Rectal smooth muscle tissue (tissue), 1 donor: Measurements from ENCODE around the gene OPN1SW.
A peak's percentile ranks its signal among the peaks of the same experiment; 100 is the strongest.

Experiments
- H3K27ac ChIP-seq: one replicate; pipeline ENCODE4 v1.7.0; 2013; ENCODE audit warnings: low read depth, low read length, inconsistent platforms
- H3K27me3 ChIP-seq: one replicate; pipeline ENCODE4 v1.7.0; 2013; ENCODE audit warnings: low read length; ENCODE audit not compliant: control insufficient read depth, insufficient read depth
- H3K36me3 ChIP-seq: one replicate; pipeline ENCODE4 v1.7.0; 2013; ENCODE audit warnings: low read length; ENCODE audit not compliant: control insufficient read depth, insufficient read depth
- H3K4me1 ChIP-seq: one replicate; pipeline ENCODE4 v1.7.0; 2013; ENCODE audit warnings: low read length; ENCODE audit not compliant: control insufficient read depth, insufficient read depth
- H3K4me3 ChIP-seq: one replicate; pipeline ENCODE4 v1.7.0; 2013; ENCODE audit warnings: low read length
- H3K9ac ChIP-seq: one replicate; pipeline ENCODE4 v1.7.0; 2013; ENCODE audit warnings: low read length

Gene OPN1SW

DNA sequence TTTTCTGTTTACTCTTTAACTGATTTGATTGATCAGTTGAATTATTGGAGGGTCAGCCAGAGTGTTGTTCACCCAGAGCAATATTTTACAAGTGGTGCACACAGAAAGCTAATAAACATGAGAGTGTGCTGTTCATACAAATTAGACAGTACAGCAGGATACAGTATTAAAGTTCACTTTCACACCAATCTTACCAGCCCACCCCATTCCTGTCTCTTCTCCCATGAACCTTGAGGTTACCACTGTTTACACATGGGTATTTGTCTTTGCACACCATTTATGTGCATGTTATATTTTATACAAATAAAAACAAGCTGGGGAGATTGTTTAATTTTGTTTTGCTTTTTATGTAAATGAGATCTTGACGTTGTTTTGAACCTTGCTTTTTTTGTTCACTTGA lies 29.9 kb downstream of the OPN1SW start:
- H3K27me3 ChIP-seq, result no peaks in the 10 kb centered on the region
- no peak overlapping the region for H3K4me3 ChIP-seq
- no peak overlapping the region for H3K27ac ChIP-seq
- peaks cover 6% of the 10 kb centered on the region for H3K4me1 ChIP-seq
- H3K36me3 ChIP-seq, result peaks cover 10% of the 10 kb centered on the region
- H3K9ac ChIP-seq, result no peak overlapping the region

DNA sequence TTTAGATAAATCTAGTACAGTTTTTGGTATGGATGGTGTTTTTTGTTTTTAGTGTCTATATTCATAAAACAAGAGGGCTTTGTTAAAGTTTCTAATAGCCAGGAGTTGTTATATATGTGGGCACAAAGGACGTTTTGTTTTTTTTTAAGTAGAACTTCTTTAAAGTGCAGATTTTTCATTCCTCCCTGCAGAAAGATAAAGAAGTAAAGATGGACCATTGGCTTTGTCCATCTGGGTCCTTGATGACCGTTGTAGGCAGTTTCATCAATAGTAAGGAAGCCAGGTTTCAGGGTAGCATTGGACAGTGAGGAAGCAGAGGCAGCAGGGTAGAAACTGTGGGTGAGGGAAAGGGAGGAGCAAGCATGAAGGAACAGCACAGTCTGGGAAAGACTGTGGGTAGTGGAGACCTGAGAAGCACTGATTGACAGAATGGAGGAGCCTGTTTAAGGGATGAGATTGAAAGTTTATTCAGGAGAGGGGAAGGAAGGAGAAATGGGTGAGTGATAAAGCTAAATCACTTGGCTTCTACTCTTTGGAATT lies 31.2 kb downstream of the OPN1SW start:
- Histone ChIP-seq H3K9ac (no peak overlapping the region), H3K36me3 (peaks cover 10% of the 10 kb centered on the region), H3K4me1 (peaks cover 11% of the 10 kb centered on the region), H3K27me3 (no peaks in the 10 kb centered on the region), H3K27ac (no peak overlapping the region), H3K4me3 (no peak overlapping the region)

DNA sequence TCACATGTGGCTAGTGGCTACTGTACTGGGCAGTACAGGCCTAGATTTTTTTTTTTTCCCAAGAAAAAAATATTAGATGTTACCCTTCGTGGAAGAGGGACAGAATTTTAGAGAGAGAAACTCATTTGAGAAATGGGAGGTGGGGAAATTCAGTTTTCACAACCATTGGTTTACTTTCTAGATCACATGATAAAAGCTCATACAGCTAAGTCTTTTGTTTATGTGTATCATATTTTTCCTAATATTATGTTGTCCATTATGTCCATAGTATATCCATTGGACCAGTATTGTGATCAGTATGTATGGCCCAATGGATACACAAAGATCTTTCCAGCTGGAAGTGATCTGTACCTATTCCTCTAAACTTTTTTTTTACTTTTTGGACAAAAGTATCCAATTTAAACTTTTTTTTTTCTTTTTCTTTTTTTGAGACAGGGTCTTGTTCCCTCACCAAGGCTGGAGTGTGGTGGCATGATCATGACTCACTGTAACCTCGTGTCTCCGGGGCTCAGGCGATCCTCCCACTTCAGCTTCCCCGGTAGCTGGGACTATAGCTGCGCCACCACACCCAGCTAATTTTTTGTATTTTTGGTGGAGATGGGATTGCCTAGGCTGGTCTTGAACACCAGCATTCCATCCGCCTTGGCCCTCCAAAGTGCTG lies 32.4 kb downstream of the OPN1SW start:
- H3K4me1 ChIP-seq, result peaks cover 16% of the 10 kb centered on the region
- no peaks in the 10 kb centered on the region for H3K36me3 ChIP-seq
- no peak overlapping the region for H3K4me3 ChIP-seq
- no peak overlapping the region for H3K9ac ChIP-seq
- no peaks in the 10 kb centered on the region for H3K27me3 ChIP-seq
- no peak overlapping the region for H3K27ac ChIP-seq

DNA sequence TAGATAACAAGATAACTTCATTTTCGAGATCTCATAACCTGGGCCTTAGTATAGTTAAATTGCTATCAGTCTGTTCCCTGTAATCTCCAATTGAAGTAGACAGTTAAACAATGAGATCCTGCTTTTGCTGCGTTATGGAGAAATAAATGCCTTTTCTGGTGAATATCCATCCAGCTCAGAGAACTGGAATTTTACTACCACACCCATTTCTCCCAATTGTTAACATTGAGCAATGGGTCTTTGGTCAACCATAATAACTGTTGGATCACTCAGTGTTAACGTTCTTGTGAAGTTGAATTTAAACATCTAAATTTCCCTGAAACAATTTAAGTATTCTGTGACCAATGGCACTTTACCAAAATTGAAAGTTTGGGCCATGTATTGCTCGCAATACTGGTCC lies 33.4 kb downstream of the OPN1SW start:
- Histone ChIP-seq H3K27me3 (no peaks in the 10 kb centered on the region), H3K36me3 (no peaks in the 10 kb centered on the region), H3K4me1 (peaks cover 20% of the 10 kb centered on the region), H3K4me3 (no peak overlapping the region), H3K27ac (no peak overlapping the region), H3K9ac (no peak overlapping the region)

DNA sequence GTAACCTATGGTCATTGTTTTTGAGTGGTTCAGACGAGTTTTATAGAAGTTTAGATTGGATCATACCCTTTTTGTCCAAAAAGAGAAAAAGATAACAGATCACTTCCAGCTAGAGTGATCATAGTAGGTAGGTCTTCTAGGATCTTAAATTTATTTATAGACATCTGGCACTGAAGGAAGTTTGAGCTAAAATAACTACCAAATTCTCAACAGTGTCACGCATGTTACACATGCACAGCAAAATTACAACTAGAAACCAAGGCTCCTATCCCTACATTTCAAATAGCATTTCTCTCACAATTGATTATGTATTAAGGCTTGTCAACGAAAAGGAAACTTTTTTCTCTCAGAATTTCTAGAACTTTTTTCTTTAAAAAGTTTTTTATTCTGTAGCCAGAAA lies 34.1 kb downstream of the OPN1SW start:
- Histone ChIP-seq H3K27ac (no peak overlapping the region), H3K9ac (no peak overlapping the region), H3K4me1 (peaks cover 20% of the 10 kb centered on the region)

DNA sequence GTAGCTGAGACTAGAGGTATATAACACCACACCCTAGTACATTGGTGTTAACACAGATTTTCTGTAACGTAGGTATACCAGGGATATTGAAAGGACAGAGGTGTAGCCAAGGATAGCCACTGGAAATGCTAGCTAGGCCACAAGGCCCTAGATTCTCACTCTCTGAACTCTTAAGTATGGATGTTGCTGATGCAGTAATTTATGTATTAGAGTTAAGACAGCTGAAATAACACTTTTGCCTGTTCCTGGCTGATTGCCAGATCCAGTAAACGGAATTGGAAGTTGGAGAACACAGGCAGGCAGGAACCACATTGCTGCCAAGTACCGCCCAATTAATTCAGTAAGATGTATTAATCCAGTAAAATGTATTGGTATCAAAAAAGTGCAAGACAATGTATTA lies 34.6 kb downstream of the OPN1SW start:
- no peak overlapping the region for H3K27ac ChIP-seq
- H3K4me1 ChIP-seq, result peaks cover 20% of the 10 kb centered on the region
- peak overlapping the region; percentile 39 for H3K4me3 ChIP-seq

More for the DNA sequence above, 34.1 kb downstream of the OPN1SW start:
- no peaks in the 10 kb centered on the region for H3K36me3 ChIP-seq
- H3K4me3 ChIP-seq, result no peak overlapping the region
- no peaks in the 10 kb centered on the region for H3K27me3 ChIP-seq

DNA sequence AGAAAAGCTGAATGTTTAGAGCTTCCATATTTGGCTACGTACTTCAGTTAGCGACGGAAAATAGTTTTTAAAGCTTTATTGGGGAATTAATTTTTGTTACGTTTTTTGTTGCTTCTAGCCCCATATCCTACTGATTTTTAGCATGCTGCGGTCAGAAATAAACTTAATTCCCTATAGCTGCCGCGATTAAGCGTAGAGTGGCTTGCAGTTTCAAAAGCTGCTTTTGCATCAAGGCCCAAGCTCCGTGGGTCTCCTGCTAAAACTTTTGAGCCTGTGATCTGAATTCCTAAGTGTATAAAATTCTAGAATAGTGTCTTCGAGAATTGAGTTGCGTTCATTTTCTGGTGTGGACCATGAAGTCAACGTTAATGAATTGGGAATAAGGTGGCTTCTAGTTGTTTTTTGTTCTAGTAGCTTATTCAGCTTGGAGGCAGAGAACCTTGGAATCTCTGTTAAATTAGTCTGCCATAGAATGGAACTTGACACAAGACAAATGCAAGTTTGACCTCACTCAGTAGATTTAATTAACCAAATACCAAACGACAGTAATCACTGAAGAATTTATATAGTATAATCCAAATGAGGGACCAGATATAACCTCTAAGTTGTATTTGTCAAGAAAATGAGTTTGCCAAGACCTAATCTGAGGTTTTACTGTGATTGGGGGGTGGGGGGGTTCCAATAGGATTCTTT lies 35.5 kb downstream of the OPN1SW start:
- no peaks in the 10 kb centered on the region for H3K27me3 ChIP-seq
- peak overlapping the region; percentile 93 for H3K27ac ChIP-seq
- peak overlapping the region; percentile 98 for H3K4me3 ChIP-seq
- H3K9ac ChIP-seq, result peak overlapping the region; percentile 95
- peaks cover 20% of the 10 kb centered on the region for H3K4me1 ChIP-seq
- no peaks in the 10 kb centered on the region for H3K36me3 ChIP-seq

More for the DNA sequence above, 34.6 kb downstream of the OPN1SW start:
- Histone ChIP-seq H3K9ac (no peak overlapping the region), H3K36me3 (no peaks in the 10 kb centered on the region), H3K27me3 (no peaks in the 10 kb centered on the region)

DNA sequence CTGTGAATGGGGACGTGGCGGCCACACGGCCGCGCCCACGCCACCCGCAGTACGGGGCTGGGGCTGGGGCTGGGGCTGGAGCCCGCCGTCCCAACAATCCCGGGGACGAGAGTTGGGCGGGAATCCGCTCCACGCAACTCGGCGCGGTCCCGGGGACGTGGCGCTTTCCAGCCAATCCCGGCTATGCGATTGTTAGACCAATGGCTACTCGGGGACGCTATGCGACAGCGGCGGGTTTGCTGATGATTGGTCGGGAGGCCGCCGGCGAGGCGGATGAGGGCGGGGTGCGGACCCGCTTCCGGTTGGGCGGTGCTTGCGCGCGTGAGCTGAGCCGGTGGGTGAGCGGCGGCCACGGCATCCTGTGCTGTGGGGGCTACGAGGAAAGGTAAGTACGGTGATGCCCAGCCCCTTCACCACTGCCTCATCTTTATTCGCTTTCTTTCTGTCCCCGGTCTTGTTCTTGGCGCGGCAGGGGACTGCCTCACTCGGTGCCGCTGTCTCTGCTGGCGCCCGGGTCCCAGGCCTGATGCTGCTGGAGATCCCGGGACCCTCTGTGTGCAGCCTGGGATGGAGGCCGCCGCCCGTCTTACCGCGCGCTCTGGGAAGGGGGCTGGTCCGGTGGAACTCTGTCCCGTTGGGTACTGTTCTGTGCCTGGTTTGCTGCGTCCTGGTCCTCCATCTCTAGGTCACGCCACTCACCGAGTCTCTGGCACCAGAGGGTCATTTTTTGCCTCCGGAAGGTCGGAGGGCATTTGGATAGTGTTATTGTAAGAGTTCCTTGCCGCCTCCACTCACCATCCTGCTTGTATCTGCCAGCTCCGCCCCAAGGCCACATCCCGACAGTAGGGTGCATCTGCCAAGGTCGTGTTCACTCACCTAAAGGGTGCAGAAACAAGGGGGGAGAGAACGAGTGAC lies 36.3 kb downstream of the OPN1SW start, which contains the start of gene CALU:
TSS of gene CALU (plus strand) at position 312 of the 915 bp plus-strand sequence. CDS start 9,225 bp downstream, outside the sequence.
- peak within 1 kb of the TSS; percentile 98 for H3K4me3 ChIP-seq
- H3K27me3 ChIP-seq, result no peaks in the 10 kb centered on the region
- H3K9ac ChIP-seq, result peak within 1 kb of the TSS; percentile 95
- H3K36me3 ChIP-seq, result no peaks in the 10 kb centered on the region
- peak within 1 kb of the TSS; percentile 93 for H3K27ac ChIP-seq
- H3K4me1 ChIP-seq, result peaks cover 20% of the 10 kb centered on the region

DNA sequence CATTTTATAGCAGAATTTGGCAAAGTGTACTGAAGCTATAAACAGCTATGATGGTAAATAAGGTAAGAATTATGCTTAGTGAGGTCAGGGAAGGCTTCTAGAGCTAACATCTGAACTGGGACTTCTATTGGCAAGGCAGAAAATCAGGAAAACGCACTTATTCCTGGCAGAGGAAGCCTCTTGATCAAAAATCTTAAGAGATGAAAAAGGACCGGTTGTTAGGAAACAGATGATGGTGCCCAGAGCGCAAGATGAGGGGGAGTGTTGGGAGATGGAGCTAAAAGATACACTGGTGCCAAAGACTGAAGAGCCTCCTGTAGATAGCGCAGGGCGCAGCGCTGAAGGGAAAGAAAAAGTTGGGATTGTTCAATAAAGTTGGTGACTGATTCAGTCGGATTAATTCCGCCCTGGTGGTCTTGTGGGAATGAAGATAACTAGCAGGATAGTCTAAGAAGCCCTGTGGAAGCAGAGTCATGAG lies 37.0 kb downstream of the OPN1SW start:
- Histone ChIP-seq H3K27ac (peak overlapping the region; percentile 93), H3K27me3 (no peaks in the 10 kb centered on the region), H3K4me3 (peak overlapping the region; percentile 92), H3K9ac (peak overlapping the region; percentile 90), H3K4me1 (peaks cover 20% of the 10 kb centered on the region), H3K36me3 (no peaks in the 10 kb centered on the region)

DNA sequence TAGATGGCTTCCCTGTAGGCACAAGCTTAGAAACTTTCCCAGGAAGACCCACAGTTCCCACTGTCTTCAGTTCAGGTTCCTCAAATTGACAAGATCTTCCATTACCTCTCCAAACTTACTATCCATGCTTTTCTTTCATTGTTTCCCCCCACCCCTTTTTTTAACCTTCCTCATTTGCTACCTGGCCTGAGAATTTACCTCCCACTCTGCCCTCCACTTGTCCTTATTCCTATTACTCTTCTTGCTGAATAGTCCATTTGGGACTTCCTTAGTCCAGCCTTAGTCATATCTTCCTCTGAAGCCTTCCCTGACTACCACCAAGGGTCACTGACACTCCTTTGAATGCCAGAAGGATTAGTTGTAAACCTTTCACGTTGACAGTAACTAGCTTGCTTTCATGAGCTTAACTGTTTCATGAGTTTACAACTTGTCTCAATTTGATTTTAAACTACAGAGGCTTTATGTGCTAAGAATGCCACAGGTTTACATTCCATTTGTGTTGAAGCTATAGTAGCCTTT lies 37.7 kb downstream of the OPN1SW start:
- no peaks in the 10 kb centered on the region for H3K27me3 ChIP-seq
- H3K4me1 ChIP-seq, result peaks cover 20% of the 10 kb centered on the region
- H3K9ac ChIP-seq, result no peak overlapping the region
- peak overlapping the region; percentile 93 for H3K27ac ChIP-seq
- H3K4me3 ChIP-seq, result no peak overlapping the region
- no peaks in the 10 kb centered on the region for H3K36me3 ChIP-seq

DNA sequence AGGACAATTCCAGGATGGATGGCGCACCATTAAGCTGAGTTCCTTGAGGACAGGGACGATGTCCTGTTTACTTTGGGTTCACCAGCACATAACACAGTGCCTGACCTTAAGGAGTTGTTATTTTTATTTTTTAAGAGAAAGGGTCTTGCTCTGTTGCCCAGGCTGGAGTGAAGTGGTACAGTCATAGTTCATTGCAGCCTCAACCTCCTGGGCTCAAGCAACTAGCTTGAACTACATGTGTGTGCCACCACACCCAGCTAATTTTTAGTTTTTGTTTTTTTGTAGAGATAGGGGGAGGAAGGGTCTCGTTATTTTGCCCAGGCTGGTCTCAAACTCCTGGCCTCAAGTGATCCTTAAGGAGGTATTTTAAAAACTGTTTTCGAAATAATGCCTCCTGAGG lies 38.2 kb downstream of the OPN1SW start:
- H3K9ac ChIP-seq, result no peak overlapping the region
- no peaks in the 10 kb centered on the region for H3K27me3 ChIP-seq
- peaks cover 20% of the 10 kb centered on the region for H3K4me1 ChIP-seq
- H3K36me3 ChIP-seq, result no peaks in the 10 kb centered on the region
- no peak overlapping the region for H3K4me3 ChIP-seq
- peak overlapping the region; percentile 93 for H3K27ac ChIP-seq

DNA sequence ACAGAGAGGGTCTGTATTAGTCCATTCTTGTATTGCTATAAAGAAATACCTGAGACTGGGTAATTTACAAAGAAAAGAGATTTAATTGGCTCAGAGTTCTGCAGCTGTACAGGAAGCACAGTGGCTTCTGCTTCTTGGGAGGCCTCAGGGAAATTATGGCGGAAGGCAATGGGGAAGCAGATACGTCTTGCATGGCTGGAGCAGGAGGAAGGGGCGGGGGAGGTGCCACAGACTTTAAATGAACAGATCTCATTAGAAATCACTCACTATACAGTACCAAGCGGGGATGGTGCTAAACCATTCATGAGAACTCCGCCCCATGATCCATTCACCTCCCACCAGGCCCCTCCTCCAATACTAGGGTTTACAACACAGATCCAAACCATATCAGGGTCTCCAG lies 40.2 kb downstream of the OPN1SW start:
- no peak overlapping the region for H3K4me3 ChIP-seq
- H3K27me3 ChIP-seq, result no peaks in the 10 kb centered on the region

More for the DNA sequence above, 40.2 kb downstream of the OPN1SW start:
- H3K9ac ChIP-seq, result no peak overlapping the region
- no peaks in the 10 kb centered on the region for H3K36me3 ChIP-seq
- no peak overlapping the region for H3K27ac ChIP-seq
- peaks cover 11% of the 10 kb centered on the region for H3K4me1 ChIP-seq
